H9 (cell line): ENCODE data around the gene EVPL. TPM values are rescaled to one million over a fixed set of nuclear protein-coding genes. Genes with fewer than 3 reads are reported as not detected.

Experiments used
- DNase-seq: peaks from one replicate; pipeline ENCODE4 v3.0.0-alpha.2; 2017
- H2AFZ ChIP-seq: one replicate; pipeline ENCODE4 v1.6.1; 2013; ENCODE audit warnings: mild to moderate bottlenecking, low read length, control low read depth, moderate library complexity
- H2AK5ac ChIP-seq: 2 replicates; pipeline ENCODE4 v1.6.1; 2013; ENCODE audit warnings: low read length, control low read depth, mixed read lengths; ENCODE audit not compliant: insufficient read length
- H2BK120ac ChIP-seq: one replicate; pipeline ENCODE4 v1.6.1; 2013; ENCODE audit warnings: low read depth, mild to moderate bottlenecking, low read length, control low read depth, inconsistent platforms; ENCODE audit not compliant: poor library complexity, severe bottlenecking
- H2BK12ac ChIP-seq: 2 replicates; pipeline ENCODE4 v1.6.1; 2013; ENCODE audit warnings: low read length, control low read depth, mixed read lengths, low read depth; ENCODE audit not compliant: insufficient read length
- H2BK15ac ChIP-seq: 2 replicates; pipeline ENCODE4 v1.6.1; 2013; ENCODE audit warnings: low read depth, low read length, control low read depth
- H2BK20ac ChIP-seq: one replicate; pipeline ENCODE4 v1.6.1; 2013; ENCODE audit warnings: low read depth, mild to moderate bottlenecking, low read length, control low read depth, inconsistent platforms; ENCODE audit not compliant: poor library complexity, severe bottlenecking
- H2BK5ac ChIP-seq: 2 replicates; pipeline ENCODE4 v1.6.1; 2013; ENCODE audit warnings: low read length, control low read depth, mixed read lengths; ENCODE audit not compliant: insufficient read length
- H3K14ac ChIP-seq: 2 replicates; pipeline ENCODE4 v1.6.1; 2013; ENCODE audit warnings: low read length, control low read depth; ENCODE audit not compliant: insufficient read depth
- H3K18ac ChIP-seq: 2 replicates; pipeline ENCODE4 v1.6.1; 2013; ENCODE audit warnings: low read depth, mild to moderate bottlenecking, mixed read lengths, low read length, control low read depth; ENCODE audit not compliant: insufficient read length
- H3K23ac ChIP-seq: 2 replicates; pipeline ENCODE4 v1.6.1; 2013; ENCODE audit warnings: low read length, control low read depth, mixed read lengths, low read depth; ENCODE audit not compliant: insufficient read length
- H3K23me2 ChIP-seq: 2 replicates; pipeline ENCODE4 v1.6.1; 2013; ENCODE audit warnings: low read depth, mild to moderate bottlenecking, mixed read lengths, low read length, control low read depth; ENCODE audit not compliant: insufficient read length, poor library complexity, severe bottlenecking
- H3K27ac ChIP-seq: 2 replicates; pipeline ENCODE4 v1.5.1; 2013; ENCODE audit warnings: low read length, control low read depth, mixed read lengths, low read depth; ENCODE audit not compliant: insufficient read length
- H3K27me3 ChIP-seq: 2 replicates; pipeline ENCODE4 v1.6.1; 2013; ENCODE audit warnings: low read length, control low read depth, inconsistent platforms; ENCODE audit not compliant: insufficient read depth
- H3K4ac ChIP-seq: 2 replicates; pipeline ENCODE4 v1.6.1; 2013; ENCODE audit warnings: low read depth, mild to moderate bottlenecking, control low read depth, inconsistent platforms, low read length, moderate library complexity
- H3K4me1 ChIP-seq: 2 replicates; pipeline ENCODE4 v1.6.1; 2013; ENCODE audit warnings: low read length, control low read depth, inconsistent platforms; ENCODE audit not compliant: insufficient read depth
- H3K4me2 ChIP-seq: 2 replicates; pipeline ENCODE4 v1.6.1; 2013; ENCODE audit warnings: low read length, control low read depth, mixed read lengths; ENCODE audit not compliant: insufficient read length, insufficient read depth
- H3K56ac ChIP-seq: 2 replicates; pipeline ENCODE4 v1.6.1; 2013; ENCODE audit warnings: low read depth, mild to moderate bottlenecking, mixed read lengths, low read length, control low read depth; ENCODE audit not compliant: insufficient read length
- H3K79me1 ChIP-seq: 2 replicates; pipeline ENCODE4 v1.6.1; 2013; ENCODE audit warnings: low read depth, mild to moderate bottlenecking, moderate library complexity, low read length, control low read depth, inconsistent platforms; ENCODE audit not compliant: insufficient read depth, poor library complexity, severe bottlenecking
- H3K79me2 ChIP-seq: 2 replicates; pipeline ENCODE4 v1.6.1; 2013; ENCODE audit warnings: low read length, control low read depth, inconsistent platforms; ENCODE audit not compliant: insufficient read depth
- H3K9ac ChIP-seq: 2 replicates; pipeline ENCODE4 v1.6.1; 2013; ENCODE audit warnings: low read length, control low read depth, mixed read lengths; ENCODE audit not compliant: insufficient read length; ENCODE audit errors: extremely low read depth
- H3K9me3 ChIP-seq: one replicate; pipeline ENCODE4 v1.6.1; 2013; ENCODE audit warnings: low read depth, low read length, inconsistent platforms; ENCODE audit not compliant: control insufficient read depth
- H3T11ph ChIP-seq: one replicate; pipeline ENCODE4 v1.6.1; 2013; ENCODE audit warnings: mild to moderate bottlenecking, low read length, control low read depth, inconsistent platforms
- H4K20me1 ChIP-seq: one replicate; pipeline ENCODE4 v1.6.1; 2013; ENCODE audit not compliant: control insufficient read depth, insufficient read length, insufficient read depth
- H4K5ac ChIP-seq: 2 replicates; pipeline ENCODE4 v1.6.1; 2013; ENCODE audit warnings: low read depth, mild to moderate bottlenecking, mixed read lengths, low read length, control low read depth; ENCODE audit not compliant: insufficient read length
- H4K8ac ChIP-seq: replicated peaks from 2 replicates; pipeline ENCODE4 v1.6.1; 2013; ENCODE audit warnings: low read length, control low read depth, mixed read lengths, low read depth; ENCODE audit not compliant: insufficient read length
- H4K91ac ChIP-seq: 2 replicates; pipeline ENCODE4 v1.6.1; 2013; ENCODE audit warnings: low read depth, mild to moderate bottlenecking, moderate library complexity, mixed read lengths, low read length, control low read depth; ENCODE audit not compliant: insufficient read length
- H3K27ac Mint-ChIP-seq, 3 experiments: 2 replicates in 2 of 3; 3 replicates in 1 of 3; pipeline ENCODE4 v1.8.0; 2020 to 2021; ENCODE audit warnings: mixed read lengths in 3 of 3, mild to moderate bottlenecking in 1 of 3, moderate library complexity in 1 of 3
- H3K27me3 Mint-ChIP-seq: 2 replicates; pipeline ENCODE4 v1.8.0; 2021; ENCODE audit warnings: low read depth, mild to moderate bottlenecking, moderate library complexity, mixed read lengths
- H3K36me3 Mint-ChIP-seq, 3 experiments: 2 replicates in 2 of 3; 3 replicates in 1 of 3; pipeline ENCODE4 v1.8.0; 2020 to 2021; ENCODE audit warnings: low read depth in 3 of 3, mixed read lengths in 3 of 3; ENCODE audit not compliant: insufficient read depth in 1 of 3
- H3K4me1 Mint-ChIP-seq, 2 experiments: 2 replicates each; pipeline ENCODE4 v1.8.0; 2020; ENCODE audit warnings: mixed read lengths in 2 of 2
- H3K4me3 Mint-ChIP-seq, 2 experiments: 2 replicates in 1 of 2; 3 replicates in 1 of 2; pipeline ENCODE4 v1.8.0; 2020 to 2021; ENCODE audit warnings: mild to moderate bottlenecking in 2 of 2, mixed read lengths in 2 of 2, moderate library complexity in 1 of 2
- H3K9me3 Mint-ChIP-seq, 2 experiments: 2 replicates in 1 of 2; 3 replicates in 1 of 2; pipeline ENCODE4 v1.8.0; 2020; ENCODE audit warnings: mild to moderate bottlenecking in 2 of 2, mixed read lengths in 2 of 2, moderate library complexity in 1 of 2
- CTCF ChIP-seq: fragments of 200-600 bp; sonication (generic); conservative IDR thresholded peaks from 3 replicates; pipeline ENCODE4 v1.8.0; 2021; ENCODE audit warnings: antibody characterized with exemption, mild to moderate bottlenecking
- WGBS: extraction: QIAGEN DNeasy Blood & Tissue Kit; methylation state at CpG from one replicate; pipeline ENCODE4 v1.1.7; 2013; ENCODE audit warnings: missing lambda C conversion rate, low lambda C conversion rate, mixed read lengths; ENCODE audit not compliant: insufficient read length; ENCODE audit errors: extremely low coverage; 5-methylcytosine and 5-hydroxymethylcytosine counted together
- total RNA-seq: library from RNA; stranded (reverse); gene quantifications from 2 replicates; pipeline ENCODE4 v1.2.1, GENCODE V29; 2021

The EVPL gene
- total RNA-seq, 1 experiment from 2014 or later, result 0.48 TPM

GRCh38 chr17:76007131-76007849 is 19.8 kb downstream of the EVPL start:
- no peak overlapping the region for H2BK12ac ChIP-seq
- H3T11ph ChIP-seq, result no peak overlapping the region
- no peak overlapping the region for H2AK5ac ChIP-seq
- H3K23ac ChIP-seq, result no peak overlapping the region
- H4K8ac ChIP-seq, result peak overlapping the region; percentile 58
- no peaks in the 10 kb centered on the region for H3K9me3 ChIP-seq
- peaks cover 4% of the 10 kb centered on the region for H3K27me3 Mint-ChIP-seq
- WGBS, result no CpG with 5 or more reads among the region's 39 CpGs
- no peak overlapping the region for H2BK20ac ChIP-seq
- no peak overlapping the region; the same call in 1 of the 2 replicates for H3K14ac ChIP-seq
- H3K4me3 Mint-ChIP-seq, result no peak overlapping the region
- H3K27ac ChIP-seq, result no peak overlapping the region
- H3K4me1 Mint-ChIP-seq, result peaks cover 2 to 5% of the 10 kb centered on the region in 2 experiments
- no peak overlapping the region for H2BK5ac ChIP-seq
- H2AFZ ChIP-seq, result no peak overlapping the region
- no peaks in the 10 kb centered on the region for H3K27me3 ChIP-seq
- peaks cover 2 to 18% (median 9%) of the 10 kb centered on the region in 3 experiments; a peak in 6 of 7 replicates for H3K36me3 Mint-ChIP-seq
- H3K4me2 ChIP-seq, result no peak overlapping the region
- TF ChIP-seq CTCF, result no peak
- no peaks in the 10 kb centered on the region for H3K79me2 ChIP-seq
- H3K27ac Mint-ChIP-seq, result no peak overlapping the region; a peak in 2 of 7 replicates
- H2BK15ac ChIP-seq, result no peak overlapping the region
- H3K56ac ChIP-seq, result no peak overlapping the region
- H3K18ac ChIP-seq, result no peak overlapping the region
- H4K5ac ChIP-seq, result no peak overlapping the region
- H3K9me3 Mint-ChIP-seq, result peaks cover 0 to 2% of the 10 kb centered on the region in 2 experiments; a peak in 3 of 5 replicates
- H3K4ac ChIP-seq, result no peak overlapping the region
- H2BK120ac ChIP-seq, result no peak overlapping the region
- H3K79me1 ChIP-seq, result no peaks in the 10 kb centered on the region
- no peak overlapping the region for H4K91ac ChIP-seq
- H4K20me1 ChIP-seq, result peaks cover under 1% of the 10 kb centered on the region
- no peak for DNase-seq
- no peaks in the 10 kb centered on the region for H3K4me1 ChIP-seq
- no peak overlapping the region for H3K9ac ChIP-seq
- no peaks in the 10 kb centered on the region for H3K23me2 ChIP-seq
